NCI-H1105 treated with DMSO at 0.1 percent for 48 hours (cell line): ENCODE measurements around the gene BCAS1.
A peak's percentile ranks its signal among the peaks of the same experiment; 100 is the strongest.

Experiments used
- DNase-seq: peaks from one replicate; lab custom pipeline; 2025; lab: John Stamatoyannopoulos, UW

Gene BCAS1

GRCh38 chr20:54103067-54103761 lies 32.8 kb upstream of the BCAS1 start:
- peak; percentile 48 for DNase-seq

DNA sequence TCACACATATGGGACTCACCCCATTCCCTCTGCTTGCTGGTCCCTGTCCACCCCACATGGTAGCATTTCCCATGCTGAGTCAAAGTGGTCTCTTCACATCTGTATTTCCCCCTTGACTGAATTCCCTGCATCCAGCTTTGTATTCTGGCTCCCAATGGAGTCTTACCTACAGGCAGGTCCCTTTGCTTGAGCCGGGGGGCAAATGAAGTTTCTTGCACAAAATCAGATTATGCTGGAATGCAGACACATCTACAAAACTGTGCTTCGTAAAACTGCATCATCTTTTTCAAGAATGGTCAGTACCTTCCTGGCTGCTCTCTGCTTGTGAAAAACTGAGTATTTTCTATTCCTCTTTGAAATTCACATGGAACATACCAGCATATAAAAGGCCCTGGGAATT lies 32.1 kb upstream of the BCAS1 start:
- DNase-seq: no peak

DNA sequence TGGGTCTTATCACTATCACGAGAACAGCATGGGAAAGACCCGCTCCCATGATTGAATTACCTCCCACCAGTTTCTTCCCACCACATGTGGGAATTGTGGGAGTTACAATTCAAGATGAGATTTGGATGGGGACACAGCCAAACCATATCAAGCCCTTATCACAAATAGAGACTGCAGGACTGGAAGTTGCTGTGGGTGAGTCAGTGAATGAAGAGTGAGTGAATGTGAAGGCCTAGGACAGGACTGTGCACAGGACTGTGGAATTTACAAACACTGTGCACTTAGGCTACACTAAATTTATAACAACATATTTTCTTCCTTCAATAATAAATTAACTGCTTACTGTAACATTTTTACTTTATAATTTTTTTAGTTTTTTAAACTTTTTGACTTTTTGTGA lies 30.2 kb upstream of the BCAS1 start:
- no peak for DNase-seq

- DNase-seq: no peak
These were observed 29.5 kb upstream of the BCAS1 start for GRCh38 chr20:54099894-54100293.

DNA sequence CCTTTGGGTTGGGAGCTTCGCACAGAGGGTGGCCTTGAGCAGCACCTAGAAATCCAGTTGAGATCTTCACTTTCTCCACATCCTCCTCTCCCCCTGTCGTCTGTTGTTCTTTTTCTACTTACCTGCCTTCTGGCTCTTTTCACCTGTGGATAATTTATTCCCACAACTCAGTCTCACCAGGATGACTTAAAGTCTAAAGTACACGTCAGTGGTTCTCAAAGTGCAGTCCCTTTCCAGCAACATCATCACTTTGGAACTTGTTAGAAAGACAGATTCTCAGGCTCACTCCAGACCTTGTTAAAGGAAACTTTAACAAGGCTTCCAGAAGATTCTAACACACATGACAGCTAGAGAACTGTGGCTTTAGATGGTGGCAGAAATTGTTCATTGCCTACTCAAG lies 27.7 kb upstream of the BCAS1 start:
- DNase-seq: no peak

DNA sequence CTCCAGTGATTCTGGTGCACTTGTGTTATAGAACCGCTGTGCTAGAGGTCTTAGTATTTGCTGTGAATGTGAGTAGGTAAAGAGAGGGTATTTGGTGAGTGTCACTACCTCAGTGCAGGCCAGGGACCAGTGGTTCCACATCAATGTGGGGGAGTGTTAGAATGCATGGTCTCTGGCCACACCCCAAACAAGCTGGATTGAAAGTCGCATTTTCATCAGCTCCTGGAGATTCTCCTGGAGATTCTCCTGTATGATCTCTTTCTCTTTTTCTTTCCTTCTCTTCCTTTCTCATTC lies 26.8 kb upstream of the BCAS1 start:
- no peak for DNase-seq

DNA sequence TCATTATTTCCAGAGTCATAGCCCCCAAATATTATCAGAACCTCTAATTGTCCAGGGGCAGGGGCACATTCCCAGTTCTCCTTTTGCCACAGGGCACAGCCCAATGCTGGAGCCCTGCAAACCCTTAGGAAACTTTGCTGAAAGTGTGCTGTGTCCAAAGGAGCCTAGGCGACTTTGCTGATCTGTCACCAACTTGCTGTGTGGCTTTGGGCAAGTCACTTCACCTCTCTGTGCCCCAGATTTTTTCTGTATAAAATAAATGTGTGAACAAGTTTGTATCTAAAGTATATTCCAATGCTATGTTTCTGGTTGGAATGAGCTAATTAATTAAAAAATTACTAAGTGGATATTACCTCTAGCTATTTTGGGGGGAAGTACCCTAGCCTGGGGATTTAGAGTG lies 25.4 kb upstream of the BCAS1 start:
- no peak for DNase-seq

DNA sequence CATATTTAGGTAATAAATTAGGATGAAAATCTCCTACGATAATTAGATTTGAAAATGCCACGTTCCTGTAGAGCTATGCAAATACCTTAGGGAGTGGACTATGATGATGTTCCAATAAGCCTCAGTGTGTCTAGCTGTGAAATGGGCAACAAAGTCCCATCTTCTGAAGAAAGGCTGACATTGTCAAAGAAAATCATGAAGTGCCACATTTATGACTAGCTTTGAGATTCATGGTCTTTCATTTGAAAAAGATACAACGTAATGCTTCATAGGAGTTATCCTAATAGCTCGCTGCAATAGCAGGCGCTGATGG lies 23.8 kb upstream of the BCAS1 start:
- DNase-seq: no peak

DNA sequence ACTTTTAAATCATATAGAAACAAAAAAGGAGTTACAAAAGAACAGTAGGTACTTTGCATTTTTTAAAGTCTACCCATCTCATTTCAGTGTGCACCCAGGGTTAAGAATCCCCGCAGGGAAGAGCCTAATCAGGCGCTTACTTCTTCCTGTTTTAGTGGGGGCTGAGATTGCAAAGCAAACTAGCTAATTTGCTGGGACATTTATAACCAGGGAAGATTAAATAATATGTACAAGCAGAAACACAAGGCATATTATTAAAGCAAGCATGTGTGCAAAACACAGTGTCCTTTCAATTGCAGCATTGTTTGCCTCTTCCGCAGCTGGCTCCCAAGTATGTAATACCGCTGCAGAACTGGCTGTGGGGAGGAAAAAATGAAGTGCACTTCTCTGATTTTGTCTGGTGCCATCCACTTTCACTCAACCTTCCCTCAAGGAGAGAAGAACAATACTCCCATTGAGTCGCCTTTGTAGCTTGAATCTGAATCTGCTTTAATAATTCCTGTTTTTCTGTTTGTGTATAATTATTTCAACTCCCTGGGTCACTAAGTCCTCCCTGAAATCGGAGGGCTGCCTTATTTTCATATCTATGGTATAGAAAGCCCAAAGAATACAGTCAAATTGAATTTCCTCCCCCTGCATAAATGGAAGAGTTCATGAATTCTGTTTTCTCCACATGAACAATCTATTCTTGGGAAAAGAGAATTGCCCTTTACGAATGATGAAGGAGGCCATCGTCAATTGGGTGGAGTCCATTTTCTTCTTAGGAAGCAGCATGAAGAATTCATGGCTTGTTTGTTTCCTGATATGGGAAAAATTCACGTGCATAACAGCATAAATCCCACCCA lies 23.3 kb upstream of the BCAS1 start:
- DNase-seq: no peak

- DNase-seq: no peak
These were observed 21.6 kb upstream of the BCAS1 start for GRCh38 chr20:54092021-54092420.

- no peak for DNase-seq
These were observed 20.7 kb upstream of the BCAS1 start for GRCh38 chr20:54091120-54091480.

- no peak for DNase-seq
These were observed 20.1 kb upstream of the BCAS1 start for GRCh38 chr20:54090230-54091119.

GRCh38 chr20:54088430-54088829 lies 18.0 kb upstream of the BCAS1 start:
- no peak for DNase-seq

GRCh38 chr20:54086507-54087039 lies 16.2 kb upstream of the BCAS1 start:
- no peak for DNase-seq

DNA sequence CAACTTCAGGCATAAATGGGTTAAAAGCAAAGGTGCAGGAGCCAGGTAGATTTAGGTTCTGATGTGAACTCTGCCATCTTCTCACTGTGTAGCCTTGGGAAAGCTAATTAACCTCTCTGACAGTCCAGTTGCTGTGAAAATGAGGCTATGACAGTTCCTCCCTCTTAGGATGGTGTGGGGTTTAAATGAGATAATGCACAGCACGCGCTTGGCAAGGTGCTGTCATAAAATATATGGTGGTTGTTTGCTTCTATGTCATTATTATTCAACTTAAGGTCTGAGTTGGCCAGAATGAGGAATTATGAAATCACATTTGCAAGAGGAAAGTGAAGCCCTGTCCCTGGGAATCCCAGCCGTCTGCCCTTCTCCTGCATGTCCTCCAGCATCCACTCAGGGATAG lies 15.5 kb upstream of the BCAS1 start:
- no peak for DNase-seq

GRCh38 chr20:54085425-54085824 lies 15.0 kb upstream of the BCAS1 start:
- DNase-seq: no peak

- DNase-seq: no peak
These were observed 14.5 kb upstream of the BCAS1 start for GRCh38 chr20:54084727-54085388.

GRCh38 chr20:54084193-54084592 lies 13.8 kb upstream of the BCAS1 start:
- DNase-seq: no peak

- DNase-seq: no peak
These were observed 13.1 kb upstream of the BCAS1 start for GRCh38 chr20:54083459-54083858.

GRCh38 chr20:54082100-54082499 lies 11.7 kb upstream of the BCAS1 start:
- no peak for DNase-seq

- DNase-seq: no peak
These were observed 9.3 kb upstream of the BCAS1 start for GRCh38 chr20:54079652-54080051.

- DNase-seq: no peak
These were observed 8.0 kb upstream of the BCAS1 start for GRCh38 chr20:54078296-54078984.
